ENCODE measurements around the gene RAPGEF4. TPM values are rescaled to one million over a fixed set of nuclear protein-coding genes. Genes with fewer than 3 reads are reported as not detected.

Gene RAPGEF4
- total RNA-seq, 1 experiment from 2014 or later, result not detected

DNA sequence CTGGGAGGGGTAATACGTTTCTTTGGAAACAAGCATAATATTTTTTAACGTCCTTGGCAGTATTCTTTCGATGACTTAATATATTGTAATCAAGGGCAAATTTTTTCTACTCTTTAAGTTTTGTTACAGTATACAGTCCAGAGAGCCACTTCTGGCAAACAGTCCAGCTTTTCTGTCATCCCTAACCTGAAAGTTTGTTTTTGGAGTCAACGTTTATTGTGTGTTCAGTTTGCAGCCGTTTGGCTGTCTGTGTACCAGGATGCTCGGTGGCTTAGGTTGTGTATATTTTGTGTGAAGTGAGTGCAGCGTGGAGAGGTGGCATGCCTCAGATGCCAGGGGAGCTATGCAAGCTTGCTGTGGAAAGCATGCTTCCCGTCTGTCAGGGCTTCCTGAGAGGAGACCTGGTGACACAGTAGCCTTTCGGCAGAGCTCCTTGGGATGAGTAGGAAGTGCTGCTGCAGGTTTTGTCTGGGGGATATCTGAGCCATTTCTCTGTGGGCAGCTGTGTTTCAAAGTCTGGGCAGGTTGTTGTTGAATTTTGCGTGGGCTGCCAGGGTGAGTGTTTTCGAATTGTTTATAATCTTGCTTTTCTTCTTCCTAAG is 354.7 kb downstream of the RAPGEF4 start:
- peaks cover 67% of the 10 kb centered on the region for H3K79me2 ChIP-seq (ENCODE audit: low read depth)
- POLR2A ChIA-PET (ENCODE audit: unreplicated experiment), result no interaction called here

DNA sequence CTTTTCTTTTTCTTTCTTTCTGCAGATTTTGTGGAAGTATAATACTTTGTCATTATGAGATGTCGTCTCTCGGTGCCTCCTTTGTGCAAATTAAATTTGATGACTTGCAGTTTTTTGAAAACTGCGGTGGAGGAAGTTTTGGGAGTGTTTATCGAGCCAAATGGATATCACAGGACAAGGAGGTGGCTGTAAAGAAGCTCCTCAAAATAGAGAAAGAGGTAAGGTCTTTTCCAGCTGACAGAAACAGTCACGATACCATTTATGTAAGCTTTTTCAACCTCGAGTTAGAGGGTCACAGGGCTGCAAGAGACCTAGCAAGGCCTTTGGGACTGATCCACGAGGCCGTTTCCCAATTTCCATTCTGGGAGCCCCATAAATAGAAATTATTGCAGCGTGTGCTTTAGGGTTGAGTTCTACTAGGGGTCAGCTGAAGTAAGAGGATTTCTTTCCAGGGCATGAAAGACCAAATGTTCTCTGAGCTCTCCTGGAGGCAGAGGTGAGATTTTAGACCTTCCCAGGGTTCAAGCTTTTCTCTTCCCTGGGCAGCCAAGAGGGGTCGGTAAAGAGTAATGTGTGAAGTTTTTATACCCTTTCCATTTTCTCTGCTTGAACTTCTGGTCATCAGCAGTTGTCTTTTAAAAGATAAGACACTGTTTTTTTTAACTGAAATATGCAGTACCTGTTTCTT is 355.5 kb downstream of the RAPGEF4 start:
- no peaks in the 10 kb centered on the region for H3K27me3 ChIP-seq (ENCODE audit: insufficient read depth, low read depth)
- no peaks in the 10 kb centered on the region for H3K4me1 ChIP-seq (replicated peaks; ENCODE audit: insufficient read depth)
- no peak overlapping the region for H3K4me3 ChIP-seq
- intact Hi-C loops (cut with micrococcal nuclease; ENCODE audit: unreplicated experiment), result no loop called here
- H3K4me2 ChIP-seq, result no peak overlapping the region
- no peaks in the 10 kb centered on the region for H3K9me3 ChIP-seq (ENCODE audit: insufficient read depth, low read depth)
- no peaks in the 10 kb centered on the region for H4K20me1 ChIP-seq (ENCODE audit: insufficient read depth)
- H3F3A ChIP-seq (ENCODE audit: insufficient read depth, low read depth), result no peaks in the 10 kb centered on the region; the same call in 1 of the 2 replicates
- no peak for DNase-seq
- no peak overlapping the region for H3K27ac ChIP-seq
- ChIA-PET POLR2A (ENCODE audit: unreplicated experiment) (no interaction called here), CTCF (interaction anchor here (0.6 to 1.3 kb wide), 2 partner anchors 47 to 1149 kb away, joined by 3 to 4 read pairs; no protein-coding TSS in a partner anchor)
- peaks cover 59% of the 10 kb centered on the region for H3K79me2 ChIP-seq (ENCODE audit: low read depth)
- no TSS peak for BruUV-seq (replicated peaks)
- H3K36me3 ChIP-seq (ENCODE audit: low read depth), result 0 out of 2 replicates have a peak, but pooled peaks cover 32% of the 10 kb centered on the region
- no peaks in the 10 kb centered on the region for H3K9me2 ChIP-seq (ENCODE audit: insufficient read depth)
- no peak for TF ChIP-seq EZH2 (IDR thresholded peaks at IDR 0.05; ENCODE audit: low read depth)
- TF ChIP-seq, protein P1, sequence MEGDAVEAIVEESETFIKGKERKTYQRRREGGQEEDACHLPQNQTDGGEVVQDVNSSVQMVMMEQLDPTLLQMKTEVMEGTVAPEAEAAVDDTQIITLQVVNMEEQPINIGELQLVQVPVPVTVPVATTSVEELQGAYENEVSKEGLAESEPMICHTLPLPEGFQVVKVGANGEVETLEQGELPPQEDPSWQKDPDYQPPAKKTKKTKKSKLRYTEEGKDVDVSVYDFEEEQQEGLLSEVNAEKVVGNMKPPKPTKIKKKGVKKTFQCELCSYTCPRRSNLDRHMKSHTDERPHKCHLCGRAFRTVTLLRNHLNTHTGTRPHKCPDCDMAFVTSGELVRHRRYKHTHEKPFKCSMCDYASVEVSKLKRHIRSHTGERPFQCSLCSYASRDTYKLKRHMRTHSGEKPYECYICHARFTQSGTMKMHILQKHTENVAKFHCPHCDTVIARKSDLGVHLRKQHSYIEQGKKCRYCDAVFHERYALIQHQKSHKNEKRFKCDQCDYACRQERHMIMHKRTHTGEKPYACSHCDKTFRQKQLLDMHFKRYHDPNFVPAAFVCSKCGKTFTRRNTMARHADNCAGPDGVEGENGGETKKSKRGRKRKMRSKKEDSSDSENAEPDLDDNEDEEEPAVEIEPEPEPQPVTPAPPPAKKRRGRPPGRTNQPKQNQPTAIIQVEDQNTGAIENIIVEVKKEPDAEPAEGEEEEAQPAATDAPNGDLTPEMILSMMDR (conservative IDR thresholded peaks at IDR 0.05), result no peak; the same call in 1 of the 2 replicates
- no peak overlapping the region for H2AFZ ChIP-seq

More for the DNA sequence above, 354.7 kb downstream of the RAPGEF4 start:
- Histone ChIP-seq H3F3A (ENCODE audit: insufficient read depth, low read depth) (no peaks in the 10 kb centered on the region; the same call in 1 of the 2 replicates), H3K4me3 (no peak overlapping the region), H3K27ac (no peak overlapping the region), H3K27me3 (ENCODE audit: insufficient read depth, low read depth) (no peaks in the 10 kb centered on the region), H3K4me1 (replicated peaks; ENCODE audit: insufficient read depth) (no peaks in the 10 kb centered on the region), H3K9me2 (ENCODE audit: insufficient read depth) (no peaks in the 10 kb centered on the region), H3K4me2 (no peak overlapping the region), H2AFZ (no peak overlapping the region), H3K36me3 (ENCODE audit: low read depth) (0 out of 2 replicates have a peak, but pooled peaks cover 32% of the 10 kb centered on the region), H4K20me1 (ENCODE audit: insufficient read depth) (no peaks in the 10 kb centered on the region), H3K9me3 (ENCODE audit: insufficient read depth, low read depth) (no peaks in the 10 kb centered on the region)
- intact Hi-C loops (cut with micrococcal nuclease; ENCODE audit: unreplicated experiment), result no loop called here
- CTCF ChIA-PET, result interaction anchor here (0.6 to 1.3 kb wide), 2 partner anchors 46 to 1150 kb away, joined by 3 to 4 read pairs; no protein-coding TSS in a partner anchor
- no TSS peak for BruUV-seq (replicated peaks)
- TF ChIP-seq EZH2 (IDR thresholded peaks at IDR 0.05; ENCODE audit: low read depth), result no peak
- TF ChIP-seq, protein P1 (conservative IDR thresholded peaks at IDR 0.05), result no peak
- no peak for DNase-seq

DNA sequence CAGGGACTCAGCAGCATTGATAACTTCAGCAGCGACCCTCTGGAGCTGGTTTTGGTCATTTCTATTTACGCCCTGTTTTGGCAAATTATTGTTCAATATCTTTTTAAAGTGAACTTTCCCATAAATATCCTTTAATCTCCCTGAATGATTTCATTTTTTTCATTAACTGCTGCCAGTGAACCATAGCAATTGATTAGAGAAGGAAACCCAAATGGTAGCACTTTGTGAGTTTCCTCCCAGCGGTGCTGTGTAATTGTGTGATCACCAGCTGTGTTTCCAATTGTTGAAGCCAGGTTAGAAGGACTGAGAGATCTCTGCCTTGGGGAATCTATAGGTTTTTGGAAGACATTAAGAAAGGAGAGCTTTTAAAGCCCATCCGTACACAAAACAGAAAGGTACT is 356.3 kb downstream of the RAPGEF4 start:
- no peak for DNase-seq
- H3K27ac ChIP-seq, result no peak overlapping the region
- BruUV-seq (replicated peaks), result no TSS peak
- TF ChIP-seq EZH2 (IDR thresholded peaks at IDR 0.05; ENCODE audit: low read depth), result no peak
- TF ChIP-seq, protein P1 (conservative IDR thresholded peaks at IDR 0.05), result no peak
- H2AFZ ChIP-seq, result no peak overlapping the region
- peaks cover 36% of the 10 kb centered on the region; the same call in 1 of the 2 replicates for H3K36me3 ChIP-seq (ENCODE audit: low read depth)
- ChIA-PET POLR2A (ENCODE audit: unreplicated experiment) (no interaction called here), CTCF (no interaction called here)
- H3K4me3 ChIP-seq, result no peak overlapping the region
- H3K9me2 ChIP-seq (ENCODE audit: insufficient read depth), result no peaks in the 10 kb centered on the region
- H3K27me3 ChIP-seq (ENCODE audit: insufficient read depth, low read depth), result no peaks in the 10 kb centered on the region
- H3K4me1 ChIP-seq (replicated peaks; ENCODE audit: insufficient read depth), result no peaks in the 10 kb centered on the region
- H3K4me2 ChIP-seq, result no peak overlapping the region
- H3F3A ChIP-seq (ENCODE audit: insufficient read depth, low read depth), result no peaks in the 10 kb centered on the region; the same call in 1 of the 2 replicates
- intact Hi-C loops (cut with micrococcal nuclease; ENCODE audit: unreplicated experiment), result no loop called here
- peaks cover 51% of the 10 kb centered on the region for H3K79me2 ChIP-seq (ENCODE audit: low read depth)
- H3K9me3 ChIP-seq (ENCODE audit: insufficient read depth, low read depth), result no peaks in the 10 kb centered on the region
- no peaks in the 10 kb centered on the region for H4K20me1 ChIP-seq (ENCODE audit: insufficient read depth)
